Measurements from ENCODE around the gene HTR3C.

HTR3C gene

DNA sequence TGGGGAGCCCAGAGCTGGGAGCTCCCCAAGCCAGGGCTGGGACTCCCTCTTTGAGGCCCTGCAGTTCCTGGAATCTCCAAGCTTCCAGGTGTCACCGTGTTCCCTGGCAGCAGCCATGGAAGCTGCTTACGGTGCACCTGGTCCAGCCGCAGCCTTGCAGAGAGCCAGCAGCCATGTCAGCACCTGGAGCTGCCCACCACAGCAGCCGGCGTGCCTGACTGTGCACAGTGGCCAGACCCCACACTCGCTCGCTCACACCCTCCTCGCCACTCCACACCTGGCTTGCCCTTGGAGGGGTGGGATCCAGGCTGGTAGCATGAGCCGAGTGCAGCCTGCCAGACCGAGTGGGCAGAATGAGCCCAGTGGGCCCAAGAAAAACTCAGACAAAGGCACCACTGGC lies 29.2 kb downstream of the HTR3C start:
- DNase-seq (ENCODE audit: low read depth, low spot score) = no peak
- no peak overlapping the region for H3K27ac ChIP-seq

- no peak for DNase-seq (ENCODE audit: low read depth, low spot score)
- H3K27ac ChIP-seq = no peak overlapping the region
Measured at GRCh38 chr3:184082465-184082864, 29.6 kb downstream of the HTR3C start.

DNA sequence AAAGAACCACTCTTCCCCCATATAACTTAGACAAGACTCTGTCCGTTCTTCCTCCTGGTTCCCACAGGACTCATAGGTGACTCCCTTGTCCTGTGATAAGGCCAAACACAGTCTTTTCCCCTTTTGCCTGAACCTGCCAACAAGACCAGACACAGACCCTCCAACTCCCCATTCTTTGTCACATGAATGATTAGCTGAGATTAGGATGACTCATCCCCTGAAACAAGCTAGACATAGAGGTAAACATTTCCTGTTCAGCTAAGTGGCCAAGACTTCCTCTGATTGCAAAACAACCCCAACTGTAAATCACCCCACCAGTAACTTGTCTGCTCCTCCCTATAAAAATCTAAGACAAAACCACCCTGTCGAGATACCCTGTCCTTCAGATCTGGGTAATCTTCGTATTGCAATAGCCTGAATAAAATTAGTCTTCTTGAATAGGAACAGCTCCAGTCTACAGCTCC lies 32.6 kb downstream of the HTR3C start:
- peak; percentile 92 for DNase-seq (ENCODE audit: low read depth, low spot score)

GRCh38 chr3:184092199-184092598 lies 39.4 kb downstream of the HTR3C start:
- no peak for DNase-seq (ENCODE audit: low read depth, low spot score)
- H3K27ac ChIP-seq = no peak overlapping the region

More for the DNA sequence above, 32.6 kb downstream of the HTR3C start:
- H3K27ac ChIP-seq = peak overlapping the region; percentile 64

DNA sequence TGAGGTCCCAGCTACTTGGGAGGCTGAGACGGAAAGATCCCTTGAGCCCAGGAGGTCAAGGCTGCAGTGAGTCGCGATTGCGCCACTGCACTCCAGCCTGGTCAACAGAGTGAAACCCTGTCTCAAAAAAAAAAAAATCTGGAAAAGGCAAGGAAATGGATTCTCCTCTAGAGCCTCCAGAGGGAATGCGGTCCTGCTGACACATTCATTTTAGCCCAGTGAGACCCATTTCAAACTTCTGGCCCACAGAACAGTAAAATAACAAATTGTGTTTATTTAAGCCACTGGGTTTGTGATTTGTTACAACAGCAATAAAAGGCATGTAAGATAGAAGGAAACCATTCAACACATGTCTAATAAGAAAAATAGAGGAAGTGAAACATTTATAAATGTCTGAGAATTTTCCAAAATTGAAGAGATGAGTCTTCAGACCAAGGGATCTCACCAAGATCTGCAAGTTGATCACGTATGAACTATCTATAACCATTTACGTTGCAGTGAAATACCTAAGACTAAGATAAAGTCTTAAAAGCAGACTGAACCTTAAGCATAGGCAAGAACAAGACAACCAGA lies 44.0 kb downstream of the HTR3C start, which contains the start of gene HTR3E:
HTR3E (plus strand) TSS at position 254 of the 573 bp plus-strand sequence. CDS start 466 bp downstream, outside the sequence.
- no peak for DNase-seq (ENCODE audit: low read depth, low spot score)
- H3K27ac ChIP-seq = no peak within 1 kb of the TSS

- H3K27ac ChIP-seq = no peak overlapping the region
- DNase-seq (ENCODE audit: low read depth, low spot score) = no peak
Measured at GRCh38 chr3:184097556-184097955, 44.7 kb downstream of the HTR3C start.

- DNase-seq (ENCODE audit: low read depth, low spot score) = no peak
- H3K27ac ChIP-seq = no peak overlapping the region
Measured at GRCh38 chr3:184099806-184100686, 47.2 kb downstream of the HTR3C start.
